ENCODE data around the gene CAMTA1.
"Not testable (repeated sequence)": the region's sequence is repeated elsewhere in the genome, so short reads cannot be mapped to it uniquely, and the experiment has no call there.

CAMTA1 gene

GRCh38 chr1:7380712-7381111 is 595.5 kb downstream of the CAMTA1 start:
- TF ChIP-seq, protein P1, sequence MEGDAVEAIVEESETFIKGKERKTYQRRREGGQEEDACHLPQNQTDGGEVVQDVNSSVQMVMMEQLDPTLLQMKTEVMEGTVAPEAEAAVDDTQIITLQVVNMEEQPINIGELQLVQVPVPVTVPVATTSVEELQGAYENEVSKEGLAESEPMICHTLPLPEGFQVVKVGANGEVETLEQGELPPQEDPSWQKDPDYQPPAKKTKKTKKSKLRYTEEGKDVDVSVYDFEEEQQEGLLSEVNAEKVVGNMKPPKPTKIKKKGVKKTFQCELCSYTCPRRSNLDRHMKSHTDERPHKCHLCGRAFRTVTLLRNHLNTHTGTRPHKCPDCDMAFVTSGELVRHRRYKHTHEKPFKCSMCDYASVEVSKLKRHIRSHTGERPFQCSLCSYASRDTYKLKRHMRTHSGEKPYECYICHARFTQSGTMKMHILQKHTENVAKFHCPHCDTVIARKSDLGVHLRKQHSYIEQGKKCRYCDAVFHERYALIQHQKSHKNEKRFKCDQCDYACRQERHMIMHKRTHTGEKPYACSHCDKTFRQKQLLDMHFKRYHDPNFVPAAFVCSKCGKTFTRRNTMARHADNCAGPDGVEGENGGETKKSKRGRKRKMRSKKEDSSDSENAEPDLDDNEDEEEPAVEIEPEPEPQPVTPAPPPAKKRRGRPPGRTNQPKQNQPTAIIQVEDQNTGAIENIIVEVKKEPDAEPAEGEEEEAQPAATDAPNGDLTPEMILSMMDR (IDR thresholded peaks at IDR 0.05; ENCODE audit: insufficient read depth, low read depth, low read length, missing control alignments): no peak
- no peak overlapping the region for H3K4me3 ChIP-seq (ENCODE audit: low read depth, low read length)
- DNase-seq (ENCODE audit: low read depth): no peak

- H3K4me3 ChIP-seq (ENCODE audit: low read depth, low read length); DNase-seq (ENCODE audit: low read depth): not testable (repeated sequence)
Observed at GRCh38 chr1:7381729-7382128, 596.5 kb downstream of the CAMTA1 start.

GRCh38 chr1:7382971-7383370 is 597.7 kb downstream of the CAMTA1 start:
- TF ChIP-seq, protein P1 (IDR thresholded peaks at IDR 0.05; ENCODE audit: insufficient read depth, low read depth, low read length, missing control alignments): no peak
- DNase-seq (ENCODE audit: low read depth): no peak
- no peak overlapping the region for H3K4me3 ChIP-seq (ENCODE audit: low read depth, low read length)

DNA sequence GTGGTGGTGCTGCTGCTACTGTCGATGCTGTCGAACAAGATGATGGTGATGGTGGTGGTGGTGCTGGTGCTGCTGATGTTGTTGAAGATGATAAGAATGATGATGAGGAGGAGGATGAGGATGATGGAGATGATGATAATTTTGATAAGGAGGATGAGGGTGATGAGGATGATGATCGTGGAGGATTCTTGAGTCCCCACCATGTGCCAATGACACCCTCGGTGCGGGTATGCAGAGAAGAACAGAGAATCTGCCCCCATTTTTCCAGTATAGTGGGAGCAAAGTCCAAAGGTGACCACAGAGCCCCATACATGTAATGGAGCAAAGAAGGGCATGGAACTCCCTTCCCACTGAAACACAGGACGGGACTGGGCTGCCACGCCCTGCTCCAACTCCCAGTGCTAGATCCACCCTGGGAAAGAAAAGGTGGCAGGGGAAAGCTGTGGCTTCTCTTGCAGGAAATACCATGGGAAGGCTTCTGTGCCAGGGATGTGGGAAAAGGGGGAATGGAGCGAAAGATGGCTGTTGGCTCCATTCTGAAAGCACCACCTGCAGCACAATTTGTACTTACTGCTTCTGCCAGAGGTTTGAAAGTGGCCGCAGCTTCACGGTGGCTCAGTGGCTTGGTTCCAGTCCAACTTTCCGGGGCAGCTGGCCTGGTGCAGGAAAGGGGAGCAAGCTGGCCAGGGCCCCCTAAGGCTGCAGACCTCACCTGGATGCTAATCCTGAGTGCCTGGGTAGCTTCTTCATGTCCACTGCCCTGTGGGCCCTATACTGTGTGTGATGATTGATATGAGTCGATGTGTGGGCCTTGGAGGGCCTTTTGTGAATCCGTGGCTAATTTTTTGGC is 598.6 kb downstream of the CAMTA1 start:
- TF ChIP-seq, protein P1 (IDR thresholded peaks at IDR 0.05; ENCODE audit: insufficient read depth, low read depth, low read length, missing control alignments): no peak
- DNase-seq (ENCODE audit: low read depth): no peak
- no peak overlapping the region for H3K4me3 ChIP-seq (ENCODE audit: low read depth, low read length)

- DNase-seq (ENCODE audit: low read depth): no peak
- TF ChIP-seq, protein P1 (IDR thresholded peaks at IDR 0.05; ENCODE audit: insufficient read depth, low read depth, low read length, missing control alignments): no peak
- H3K4me3 ChIP-seq (ENCODE audit: low read depth, low read length): no peak overlapping the region
Observed at GRCh38 chr1:7384679-7385078, 599.4 kb downstream of the CAMTA1 start.

- TF ChIP-seq, protein P1 (IDR thresholded peaks at IDR 0.05; ENCODE audit: insufficient read depth, low read depth, low read length, missing control alignments): no peak
- no peak for DNase-seq (ENCODE audit: low read depth)
Observed at GRCh38 chr1:7385471-7386225, 600.4 kb downstream of the CAMTA1 start.

GRCh38 chr1:7386226-7387052 is 601.2 kb downstream of the CAMTA1 start:
- TF ChIP-seq, protein P1 (IDR thresholded peaks at IDR 0.05; ENCODE audit: insufficient read depth, low read depth, low read length, missing control alignments): no peak
- H3K4me3 ChIP-seq (ENCODE audit: low read depth, low read length): no peak overlapping the region
- DNase-seq (ENCODE audit: low read depth): no peak

More at GRCh38 chr1:7385471-7386225, 600.4 kb downstream of the CAMTA1 start:
- H3K4me3 ChIP-seq (ENCODE audit: low read depth, low read length): no peak overlapping the region

All from GM12865 (cell line).